RWPE2 (cell line): ENCODE data around the gene PAPPA.

Source experiments
- ATAC-seq: fragments of 200-7000 bp; cut with Tn5 transposase; 3 replicates; pipeline ENCODE4 v1.9.1; 2021; ENCODE audit warnings: low read depth
- DNase-seq: peaks from one replicate; pipeline ENCODE4 v3.0.0-alpha.2; 2020; ENCODE audit warnings: low spot score
- H3K27ac ChIP-seq: fragments of 450-650 bp; 2 replicates; pipeline ENCODE4 v1.5.1; 2017; ENCODE audit warnings: mild to moderate bottlenecking; ENCODE audit not compliant: poor library complexity, severe bottlenecking
- H3K27me3 ChIP-seq: fragments of 250-450 bp; sonication (Bioruptor Pico); 2 replicates; pipeline ENCODE4 v1.5.1; 2021; ENCODE audit warnings: mild to moderate bottlenecking, moderate library complexity; ENCODE audit not compliant: insufficient read depth, poor library complexity, severe bottlenecking
- H3K36me3 ChIP-seq: fragments of 250-450 bp; sonication (Bioruptor Pico); 2 replicates; pipeline ENCODE4 v1.5.1; 2020; ENCODE audit warnings: low read depth, mild to moderate bottlenecking, moderate library complexity
- H3K4me1 ChIP-seq: fragments of 250-450 bp; sonication (Bioruptor Pico); 2 replicates; pipeline ENCODE4 v1.5.1; 2021; ENCODE audit warnings: mild to moderate bottlenecking, moderate library complexity; ENCODE audit not compliant: insufficient read depth, poor library complexity, severe bottlenecking
- H3K4me3 ChIP-seq: fragments of 250-450 bp; sonication (Bioruptor Pico); 2 replicates; pipeline ENCODE4 v1.5.1; 2021; ENCODE audit warnings: mild to moderate bottlenecking, moderate library complexity; ENCODE audit not compliant: severe bottlenecking
- H3K9me3 ChIP-seq: fragments of 250-450 bp; sonication (Bioruptor Pico); 2 replicates; pipeline ENCODE4 v1.5.1; 2021; ENCODE audit warnings: mild to moderate bottlenecking, moderate library complexity; ENCODE audit not compliant: severe bottlenecking
- TF ChIP-seq, protein P1 (sequence below): fragments of 450-650 bp; IDR thresholded peaks from one replicate; pipeline ENCODE4 v1.5.1; 2017; ENCODE audit warnings: mild to moderate bottlenecking, moderate library complexity; ENCODE audit not compliant: poor library complexity, severe bottlenecking

PAPPA gene

GRCh38 chr9:116264361-116264760 lies 110.8 kb downstream of the PAPPA start:
- ATAC-seq (no peak), DNase-seq (no peak)
- TF ChIP-seq, protein P1, sequence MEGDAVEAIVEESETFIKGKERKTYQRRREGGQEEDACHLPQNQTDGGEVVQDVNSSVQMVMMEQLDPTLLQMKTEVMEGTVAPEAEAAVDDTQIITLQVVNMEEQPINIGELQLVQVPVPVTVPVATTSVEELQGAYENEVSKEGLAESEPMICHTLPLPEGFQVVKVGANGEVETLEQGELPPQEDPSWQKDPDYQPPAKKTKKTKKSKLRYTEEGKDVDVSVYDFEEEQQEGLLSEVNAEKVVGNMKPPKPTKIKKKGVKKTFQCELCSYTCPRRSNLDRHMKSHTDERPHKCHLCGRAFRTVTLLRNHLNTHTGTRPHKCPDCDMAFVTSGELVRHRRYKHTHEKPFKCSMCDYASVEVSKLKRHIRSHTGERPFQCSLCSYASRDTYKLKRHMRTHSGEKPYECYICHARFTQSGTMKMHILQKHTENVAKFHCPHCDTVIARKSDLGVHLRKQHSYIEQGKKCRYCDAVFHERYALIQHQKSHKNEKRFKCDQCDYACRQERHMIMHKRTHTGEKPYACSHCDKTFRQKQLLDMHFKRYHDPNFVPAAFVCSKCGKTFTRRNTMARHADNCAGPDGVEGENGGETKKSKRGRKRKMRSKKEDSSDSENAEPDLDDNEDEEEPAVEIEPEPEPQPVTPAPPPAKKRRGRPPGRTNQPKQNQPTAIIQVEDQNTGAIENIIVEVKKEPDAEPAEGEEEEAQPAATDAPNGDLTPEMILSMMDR: no peak

GRCh38 chr9:116267021-116267420 lies 113.4 kb downstream of the PAPPA start:
- Histone ChIP-seq H3K27ac (no peak overlapping the region), H3K4me3 (no peak overlapping the region), H3K9me3 (no peaks in the 10 kb centered on the region), H3K36me3 (no peaks in the 10 kb centered on the region), H3K27me3 (no peaks in the 10 kb centered on the region), H3K4me1 (no peaks in the 10 kb centered on the region)
- ATAC-seq (peak; percentile 84), DNase-seq (no peak)
- TF ChIP-seq, protein P1: no peak

More at GRCh38 chr9:116264361-116264760, 110.8 kb downstream of the PAPPA start:
- H3K27ac ChIP-seq: no peak overlapping the region
- H3K4me3 ChIP-seq: no peak overlapping the region
- H3K27me3 ChIP-seq: no peaks in the 10 kb centered on the region
- no peaks in the 10 kb centered on the region for H3K4me1 ChIP-seq
- H3K9me3 ChIP-seq: no peaks in the 10 kb centered on the region
- no peaks in the 10 kb centered on the region for H3K36me3 ChIP-seq

- H3K36me3 ChIP-seq: no peaks in the 10 kb centered on the region
- H3K9me3 ChIP-seq: no peaks in the 10 kb centered on the region
- no peak for DNase-seq
Measured at GRCh38 chr9:116269250-116269649, 115.7 kb downstream of the PAPPA start.

DNA sequence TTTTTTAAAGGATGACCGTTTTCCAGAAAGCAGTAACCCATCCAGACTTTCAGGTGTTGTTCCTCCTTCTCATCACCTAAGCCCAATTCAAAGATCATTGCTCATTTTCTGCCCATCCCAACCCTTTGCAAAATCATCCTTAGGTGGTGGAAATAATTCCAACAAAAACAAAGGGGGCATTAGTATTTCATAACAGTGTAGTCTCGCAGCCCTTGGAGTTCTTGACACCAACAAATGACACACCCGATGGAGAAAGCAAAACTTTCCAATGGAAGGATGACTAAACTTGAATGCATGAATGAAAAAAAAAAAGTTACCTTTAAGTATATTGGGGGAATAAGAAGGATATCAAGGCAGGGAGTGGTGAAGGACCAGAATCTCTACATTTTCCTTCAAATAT lies 117.0 kb downstream of the PAPPA start:
- H3K9me3 ChIP-seq: no peaks in the 10 kb centered on the region
- no peaks in the 10 kb centered on the region for H3K27me3 ChIP-seq
- DNase-seq: no peak
- H3K36me3 ChIP-seq: no peaks in the 10 kb centered on the region
- no peak overlapping the region for H3K4me3 ChIP-seq
- ATAC-seq: no peak
- TF ChIP-seq, protein P1: no peak
- H3K27ac ChIP-seq: no peak overlapping the region
- H3K4me1 ChIP-seq: no peaks in the 10 kb centered on the region

More at GRCh38 chr9:116269250-116269649, 115.7 kb downstream of the PAPPA start:
- Histone ChIP-seq H3K4me1 (no peaks in the 10 kb centered on the region), H3K27ac (no peak overlapping the region), H3K27me3 (no peaks in the 10 kb centered on the region), H3K4me3 (no peak overlapping the region)
- 0 out of 3 replicates have a peak, but pooled peaks have one; percentile 17 for ATAC-seq
- TF ChIP-seq, protein P1: no peak

DNA sequence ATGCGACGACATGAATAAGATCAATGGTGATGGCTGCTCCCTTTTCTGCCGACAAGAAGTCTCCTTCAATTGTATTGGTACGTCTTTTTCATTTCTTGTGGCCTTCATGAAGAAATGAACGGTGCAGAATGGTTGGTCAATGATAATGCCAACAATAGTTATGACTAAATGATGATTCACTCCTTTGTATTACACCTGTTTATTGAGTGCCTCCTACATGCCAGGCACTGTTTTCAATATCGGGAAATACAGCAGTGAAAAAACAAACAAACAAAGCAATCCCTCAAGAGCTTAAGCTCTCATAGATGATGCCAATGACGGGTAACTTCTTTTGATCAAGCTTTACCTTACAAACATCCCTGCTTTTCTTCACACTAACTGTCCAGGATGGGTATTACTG lies 117.7 kb downstream of the PAPPA start:
- TF ChIP-seq, protein P1: no peak
- Histone ChIP-seq H3K9me3 (no peaks in the 10 kb centered on the region), H3K27me3 (no peaks in the 10 kb centered on the region), H3K4me3 (no peak overlapping the region), H3K27ac (no peak overlapping the region), H3K4me1 (no peaks in the 10 kb centered on the region), H3K36me3 (no peaks in the 10 kb centered on the region)
- DNase-seq: no peak
- ATAC-seq: peak; percentile 53; the same call in 1 of the 3 replicates
